Duodenal mucosa (tissue), 2 donors: ENCODE data around the gene TMEM272.

ENCODE experiments used
- H3K27ac ChIP-seq: one replicate; pipeline ENCODE4 v1.7.0; 2013; ENCODE audit warnings: low read depth, low read length
- H3K27me3 ChIP-seq, 2 donors: one replicate each; pipeline ENCODE4 v1.7.0; 2013; ENCODE audit warnings: low read length in 2 of 2, control low read depth in 1 of 2; ENCODE audit not compliant: insufficient read depth in 2 of 2, control insufficient read depth in 1 of 2
- H3K36me3 ChIP-seq, 2 donors: one replicate each; pipeline ENCODE4 v1.7.0; 2013; ENCODE audit warnings: low read length in 2 of 2, control low read depth in 1 of 2; ENCODE audit not compliant: insufficient read depth in 2 of 2, control insufficient read depth in 1 of 2
- H3K4me1 ChIP-seq, 2 donors: one replicate each; pipeline ENCODE4 v1.7.0; 2013; ENCODE audit warnings: low read length in 2 of 2, control low read depth in 1 of 2; ENCODE audit not compliant: insufficient read depth in 2 of 2, control insufficient read depth in 1 of 2
- H3K4me3 ChIP-seq, 2 donors: one replicate each; pipeline ENCODE4 v1.7.0; 2013; ENCODE audit warnings: low read length in 2 of 2, low read depth in 1 of 2
- H3K9ac ChIP-seq, 2 donors: one replicate each; pipeline ENCODE4 v1.7.0; 2013; ENCODE audit warnings: low read length in 2 of 2, low read depth in 1 of 2
- H3K9me3 ChIP-seq, 2 donors: one replicate each; pipeline ENCODE4 v1.7.0; 2013; ENCODE audit warnings: low read length in 2 of 2, control low read depth in 1 of 2; ENCODE audit not compliant: control insufficient read depth in 1 of 2

TMEM272 gene

GRCh38 chr13:51797664-51798488, 47.1 kb downstream of the TMEM272 start:
- no peaks in the 10 kb centered on the region for H3K36me3 ChIP-seq
- no peak overlapping the region for H3K4me3 ChIP-seq
- H3K27me3 ChIP-seq = no peaks in the 10 kb centered on the region
- peaks cover 14 to 16% of the 10 kb centered on the region in 2 donors for H3K4me1 ChIP-seq
- H3K9ac ChIP-seq = no peak overlapping the region
- H3K9me3 ChIP-seq = no peaks in the 10 kb centered on the region
- H3K27ac ChIP-seq = no peak overlapping the region

- no peak overlapping the region for H3K27ac ChIP-seq
- peaks cover 2 to 3% of the 10 kb centered on the region in 2 donors for H3K4me1 ChIP-seq
- no peak overlapping the region for H3K9ac ChIP-seq
- H3K36me3 ChIP-seq = no peaks in the 10 kb centered on the region
- no peaks in the 10 kb centered on the region for H3K9me3 ChIP-seq
- no peaks in the 10 kb centered on the region for H3K27me3 ChIP-seq
- H3K4me3 ChIP-seq = no peak overlapping the region
Measured at GRCh38 chr13:51796546-51796945, 48.4 kb downstream of the TMEM272 start.

- H3K27ac ChIP-seq = no peak overlapping the region
- no peak overlapping the region for H3K9ac ChIP-seq
- no peaks in the 10 kb centered on the region for H3K36me3 ChIP-seq
- no peak overlapping the region for H3K4me3 ChIP-seq
- no peaks in the 10 kb centered on the region for H3K9me3 ChIP-seq
- H3K27me3 ChIP-seq = no peaks in the 10 kb centered on the region
- no peaks in the 10 kb centered on the region for H3K4me1 ChIP-seq
Measured at GRCh38 chr13:51795419-51795818, 49.6 kb downstream of the TMEM272 start.

GRCh38 chr13:51794964-51795363, 50.0 kb downstream of the TMEM272 start:
- Histone ChIP-seq H3K9me3 (no peaks in the 10 kb centered on the region), H3K27me3 (no peaks in the 10 kb centered on the region), H3K9ac (no peak overlapping the region), H3K27ac (no peak overlapping the region), H3K36me3 (no peaks in the 10 kb centered on the region), H3K4me1 (no peaks in the 10 kb centered on the region), H3K4me3 (no peak overlapping the region)

GRCh38 chr13:51793570-51794271, 51.3 kb downstream of the TMEM272 start:
- no peaks in the 10 kb centered on the region for H3K36me3 ChIP-seq
- no peak overlapping the region for H3K9ac ChIP-seq
- no peak overlapping the region for H3K4me3 ChIP-seq
- H3K27me3 ChIP-seq = no peaks in the 10 kb centered on the region
- H3K9me3 ChIP-seq = no peaks in the 10 kb centered on the region
- H3K27ac ChIP-seq = no peak overlapping the region
- no peaks in the 10 kb centered on the region for H3K4me1 ChIP-seq

GRCh38 chr13:51786425-51787265, 58.3 kb downstream of the TMEM272 start:
- H3K9me3 ChIP-seq = no peaks in the 10 kb centered on the region
- no peak overlapping the region for H3K27ac ChIP-seq
- no peak overlapping the region for H3K4me3 ChIP-seq
- no peaks in the 10 kb centered on the region for H3K27me3 ChIP-seq
- H3K4me1 ChIP-seq = peaks cover 30 to 33% of the 10 kb centered on the region in 2 donors
- H3K36me3 ChIP-seq = no peaks in the 10 kb centered on the region
- H3K9ac ChIP-seq = no peak overlapping the region

GRCh38 chr13:51785712-51786424, 59.1 kb downstream of the TMEM272 start:
- Histone ChIP-seq H3K36me3 (no peaks in the 10 kb centered on the region), H3K9ac (no peak overlapping the region), H3K4me3 (no peak overlapping the region), H3K9me3 (no peaks in the 10 kb centered on the region), H3K27me3 (no peaks in the 10 kb centered on the region), H3K27ac (no peak overlapping the region), H3K4me1 (peaks cover 33 to 36% of the 10 kb centered on the region in 2 donors)

- Histone ChIP-seq H3K27ac (no peak overlapping the region), H3K4me1 (peaks cover 33 to 36% of the 10 kb centered on the region in 2 donors), H3K36me3 (no peaks in the 10 kb centered on the region), H3K4me3 (no peak overlapping the region), H3K27me3 (no peaks in the 10 kb centered on the region), H3K9me3 (no peaks in the 10 kb centered on the region), H3K9ac (no peak overlapping the region)
Measured at GRCh38 chr13:51784097-51784496, 60.9 kb downstream of the TMEM272 start.

- H3K36me3 ChIP-seq = no peaks in the 10 kb centered on the region
- peaks cover 33 to 36% of the 10 kb centered on the region in 2 donors for H3K4me1 ChIP-seq
- no peaks in the 10 kb centered on the region for H3K27me3 ChIP-seq
- H3K27ac ChIP-seq = no peak overlapping the region
- no peak overlapping the region for H3K4me3 ChIP-seq
- H3K9me3 ChIP-seq = no peaks in the 10 kb centered on the region
- H3K9ac ChIP-seq = no peak overlapping the region
Measured at GRCh38 chr13:51783428-51784094, 61.4 kb downstream of the TMEM272 start.
